CD4-positive, CD25-positive, alpha-beta regulatory T cell (primary cell): ENCODE results near the gene PTPRN2. TPM values are rescaled to one million over a fixed set of nuclear protein-coding genes. Genes with fewer than 3 reads are reported as not detected.

Experiments used
- ATAC-seq, 2 donors: fragments of 150-1000 bp; cut with Tn5 transposase; one replicate each; pipeline ENCODE4 v1.10.0; 2021; ENCODE audit warnings: low read depth in 2 of 2, moderate number of reproducible peaks in 2 of 2, moderate library complexity in 1 of 2
- DNase-seq, 3 donors: peaks; one replicate each; pipeline versions ENCODE4 v3.0.0 to v3.0.0-alpha.2; 2012 to 2022; ENCODE audit warnings: mixed read lengths in 1 of 3
- H3K27ac ChIP-seq: one replicate; pipeline ENCODE4 v1.7.0; 2013; ENCODE audit warnings: mild to moderate bottlenecking, low read length; ENCODE audit not compliant: insufficient read depth, poor library complexity, severe bottlenecking
- H3K27me3 ChIP-seq: one replicate; pipeline ENCODE4 v1.7.0; 2013; ENCODE audit warnings: low read length; ENCODE audit not compliant: control insufficient read depth, insufficient read depth
- H3K36me3 ChIP-seq: one replicate; pipeline ENCODE4 v1.7.0; 2013; ENCODE audit warnings: mild to moderate bottlenecking, low read length, moderate library complexity; ENCODE audit not compliant: control insufficient read depth, insufficient read depth
- H3K4me1 ChIP-seq: 2 replicates; pipeline ENCODE4 v1.7.0; 2013; ENCODE audit warnings: mild to moderate bottlenecking, low read length; ENCODE audit not compliant: insufficient read depth, control insufficient read depth, poor library complexity, severe bottlenecking
- H3K4me3 ChIP-seq: one replicate; pipeline ENCODE4 v1.7.0; 2013; ENCODE audit warnings: low read depth, mild to moderate bottlenecking, low read length, moderate library complexity
- H3K9me3 ChIP-seq, 2 experiments: 1 replicate in 1 of 2; 2 replicates in 1 of 2; pipeline ENCODE4 v1.7.0; 2013; ENCODE audit warnings: low read length in 2 of 2, mild to moderate bottlenecking in 1 of 2, moderate library complexity in 1 of 2; ENCODE audit not compliant: control insufficient read depth in 2 of 2
- H3K27ac Mint-ChIP-seq, 3 donors: one replicate each; pipeline ENCODE4 v1.8.0; 2020 to 2022; ENCODE audit warnings: mild to moderate bottlenecking in 3 of 3, mixed read lengths in 3 of 3, moderate library complexity in 2 of 3
- H3K27me3 Mint-ChIP-seq: one replicate; pipeline ENCODE4 v1.8.0; 2022; ENCODE audit warnings: mild to moderate bottlenecking, mixed read lengths
- H3K36me3 Mint-ChIP-seq: one replicate; pipeline ENCODE4 v1.8.0; 2020; ENCODE audit warnings: mixed read lengths
- H3K4me1 Mint-ChIP-seq, 4 donors: one replicate each; pipeline ENCODE4 v1.8.0; 2020 to 2022; ENCODE audit warnings: mixed read lengths in 4 of 4, mild to moderate bottlenecking in 1 of 4
- H3K4me3 Mint-ChIP-seq, 4 donors: one replicate each; pipeline ENCODE4 v1.8.0; 2020 to 2022; ENCODE audit warnings: mild to moderate bottlenecking in 4 of 4, mixed read lengths in 4 of 4, moderate library complexity in 3 of 4
- H3K9me3 Mint-ChIP-seq, 7 donors: one replicate each; pipeline ENCODE4 v1.8.0; 2020 to 2022; ENCODE audit warnings: mixed read lengths in 7 of 7, mild to moderate bottlenecking in 3 of 7, moderate library complexity in 2 of 7
- polyA plus RNA-seq, 4 donors: library from polyadenylated mRNA; unstranded; fragments of 300-500 nt; fragmentation: Illumina TruSeq; gene quantifications; one replicate each; pipeline ENCODE4 v1.2.3, GENCODE V29; 2021
- total RNA-seq: library from RNA; stranded (reverse); gene quantifications from one replicate; pipeline ENCODE4 v1.2.3, GENCODE V29; 2022

Gene PTPRN2
- total and polyA plus RNA-seq, 5 donors from 2014 or later, result 1.6 to 4.7 (median 2.7) TPM

DNA sequence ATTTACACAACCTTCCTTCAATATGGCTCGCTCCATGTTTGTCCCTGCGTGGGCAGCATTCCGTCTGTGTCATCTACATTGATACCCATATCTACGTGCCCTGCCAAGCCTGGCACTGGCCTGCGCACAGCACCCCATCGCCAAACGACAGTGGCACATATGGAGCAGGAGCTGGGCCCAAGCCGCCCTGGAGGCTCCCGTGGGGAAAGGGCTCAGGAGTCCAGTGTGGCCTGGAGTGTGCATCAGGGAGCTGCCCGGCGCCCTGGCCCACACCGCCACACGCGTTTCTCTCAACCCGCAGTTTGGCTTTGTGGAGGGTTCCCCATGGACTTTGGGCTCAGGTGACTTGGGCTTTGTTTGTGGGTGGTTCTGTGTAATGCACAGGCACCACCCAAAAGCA is 273.2 kb downstream of the PTPRN2 start:
- Mint-ChIP-seq H3K36me3 (no peaks in the 10 kb centered on the region), H3K9me3 (peaks cover 0 to 24% (median 9%) of the 10 kb centered on the region in 7 donors), H3K4me3 (no peak overlapping the region), H3K27ac (no peak overlapping the region), H3K27me3 (no peaks in the 10 kb centered on the region), H3K4me1 (no peaks in the 10 kb centered on the region)
- Histone ChIP-seq H3K27ac (no peak overlapping the region), H3K36me3 (no peaks in the 10 kb centered on the region), H3K27me3 (no peaks in the 10 kb centered on the region), H3K9me3 (peaks cover 1 to 22% of the 10 kb centered on the region in 2 experiments), H3K4me1 (no peaks in the 10 kb centered on the region), H3K4me3 (no peak overlapping the region)
- DNase-seq, result no peak
- ATAC-seq, result no peak

DNA sequence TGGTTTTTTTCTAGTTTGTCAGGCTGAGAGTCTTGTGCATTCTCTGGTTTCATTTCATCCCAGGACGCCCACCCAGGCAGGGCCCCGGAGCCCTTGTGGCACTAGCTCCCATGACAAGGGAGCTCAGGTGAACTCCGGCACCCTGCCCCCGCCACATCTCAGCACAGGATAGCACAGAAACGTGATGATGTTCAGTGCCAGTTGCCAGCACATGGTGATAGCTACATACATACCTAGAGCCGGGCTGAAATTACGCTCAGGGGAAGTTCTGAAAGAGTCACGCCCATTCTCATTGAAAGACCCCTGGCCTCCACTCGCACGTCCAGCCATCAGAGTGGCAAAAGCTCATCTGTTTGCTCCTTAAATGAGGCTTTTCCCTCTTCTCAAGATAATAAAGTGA is 273.7 kb downstream of the PTPRN2 start:
- Mint-ChIP-seq H3K27me3 (no peaks in the 10 kb centered on the region), H3K36me3 (no peaks in the 10 kb centered on the region), H3K4me3 (no peak overlapping the region), H3K9me3 (peaks cover 0 to 28% (median 9%) of the 10 kb centered on the region in 7 donors), H3K4me1 (no peaks in the 10 kb centered on the region), H3K27ac (no peak overlapping the region)
- ATAC-seq (no peak), DNase-seq (no peak)
- Histone ChIP-seq H3K36me3 (no peaks in the 10 kb centered on the region), H3K27ac (no peak overlapping the region), H3K4me1 (no peaks in the 10 kb centered on the region), H3K4me3 (no peak overlapping the region), H3K9me3 (peaks cover 1 to 22% of the 10 kb centered on the region in 2 experiments), H3K27me3 (no peaks in the 10 kb centered on the region)

DNA sequence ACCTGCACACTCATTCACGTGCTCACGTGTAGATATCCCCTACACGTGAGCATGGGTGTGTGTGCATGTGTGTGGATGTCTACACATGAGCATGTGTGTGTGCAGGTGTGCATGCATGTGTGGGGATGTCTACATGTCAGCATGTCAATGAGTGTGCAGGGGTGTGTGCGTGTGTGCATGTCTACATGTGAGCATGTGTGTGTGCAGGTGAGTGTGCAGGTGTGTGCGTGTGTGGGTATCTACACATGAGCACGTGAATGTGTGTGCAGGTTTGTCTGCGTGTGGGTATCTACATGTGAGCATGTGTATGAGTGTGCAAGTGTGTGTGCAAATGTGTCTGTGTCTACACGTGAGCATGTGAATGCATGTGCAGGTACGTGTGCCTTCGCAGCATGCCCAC is 274.8 kb downstream of the PTPRN2 start:
- Mint-ChIP-seq H3K4me3 (no peak overlapping the region), H3K27ac (no peak overlapping the region), H3K9me3 (peaks cover 0 to 34% (median 12%) of the 10 kb centered on the region in 7 donors), H3K36me3 (no peaks in the 10 kb centered on the region), H3K27me3 (no peaks in the 10 kb centered on the region), H3K4me1 (no peaks in the 10 kb centered on the region)
- no peaks in the 10 kb centered on the region for H3K4me1 ChIP-seq
- no peaks in the 10 kb centered on the region for H3K27me3 ChIP-seq
- peaks cover 6 to 22% of the 10 kb centered on the region in 2 experiments for H3K9me3 ChIP-seq
- ATAC-seq (no peak), DNase-seq (no peak)
- no peaks in the 10 kb centered on the region for H3K36me3 ChIP-seq
- no peak overlapping the region for H3K4me3 ChIP-seq
- no peak overlapping the region for H3K27ac ChIP-seq

DNA sequence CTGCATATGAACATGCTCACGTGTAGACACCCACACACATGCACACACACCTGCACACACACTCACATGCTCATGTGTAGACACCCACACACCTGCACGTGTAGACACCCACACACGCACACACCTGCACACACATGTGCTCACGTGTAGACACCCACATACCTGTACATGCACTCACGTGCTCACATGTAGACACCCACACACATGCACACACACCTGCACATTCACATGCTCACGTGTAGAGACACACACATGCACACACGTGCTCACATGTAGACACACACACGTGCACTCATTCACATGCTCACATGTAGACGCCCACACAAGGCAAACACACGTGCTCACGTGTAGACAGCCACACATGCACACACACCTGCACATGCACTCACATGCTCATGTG is 275.8 kb downstream of the PTPRN2 start:
- no peaks in the 10 kb centered on the region for H3K4me1 ChIP-seq
- no peaks in the 10 kb centered on the region for H3K27me3 ChIP-seq
- DNase-seq (no peak), ATAC-seq (no peak)
- peaks cover 10 to 29% of the 10 kb centered on the region in 2 experiments for H3K9me3 ChIP-seq
- no peak overlapping the region for H3K27ac ChIP-seq
- no peak overlapping the region for H3K4me3 ChIP-seq
- Mint-ChIP-seq H3K27me3 (no peaks in the 10 kb centered on the region), H3K36me3 (no peaks in the 10 kb centered on the region), H3K4me3 (no peak overlapping the region), H3K9me3 (peaks cover 0 to 38% (median 9%) of the 10 kb centered on the region in 7 donors), H3K27ac (no peak overlapping the region), H3K4me1 (no peaks in the 10 kb centered on the region)
- no peaks in the 10 kb centered on the region for H3K36me3 ChIP-seq

DNA sequence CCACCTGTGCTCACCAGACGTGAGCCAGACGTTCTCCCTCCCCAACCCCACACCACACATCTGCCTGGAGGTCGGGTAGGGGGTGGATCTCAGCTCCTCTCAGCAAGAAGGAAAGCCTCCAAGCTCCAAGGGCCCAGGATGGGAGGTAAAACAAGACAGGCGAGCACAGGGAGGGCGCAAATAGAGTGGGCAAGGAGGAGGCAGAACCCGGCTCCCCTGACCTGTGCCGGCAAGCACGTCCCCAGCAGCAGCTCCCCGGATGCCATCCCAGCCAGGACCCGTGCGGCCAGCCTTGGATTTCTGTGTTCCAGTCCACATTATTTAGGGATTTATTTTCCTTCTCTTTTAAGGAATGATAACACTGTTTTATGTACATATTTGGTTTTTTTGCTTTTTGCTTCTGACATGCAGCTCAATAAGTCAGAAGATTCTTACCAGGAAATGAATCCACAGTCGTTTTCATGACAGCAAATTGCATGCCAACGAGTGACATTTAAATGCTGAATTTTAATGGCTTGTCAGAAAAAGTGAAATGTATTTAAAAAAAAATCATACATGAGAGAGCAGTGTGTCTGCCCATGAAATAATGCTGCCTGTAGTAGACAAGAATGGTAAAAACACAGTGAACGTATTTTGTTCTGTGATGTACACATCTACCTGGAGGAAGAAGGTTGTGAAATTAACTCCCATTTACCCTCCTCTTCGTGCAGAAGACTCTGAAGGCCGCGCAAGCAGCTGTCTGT is 276.5 kb downstream of the PTPRN2 start:
- no peak overlapping the region for H3K4me3 ChIP-seq
- DNase-seq (no peak), ATAC-seq (no peak)
- Mint-ChIP-seq H3K27me3 (no peaks in the 10 kb centered on the region), H3K27ac (no peak overlapping the region), H3K9me3 (peaks cover 0 to 41% (median 12%) of the 10 kb centered on the region in 7 donors), H3K36me3 (no peaks in the 10 kb centered on the region), H3K4me3 (no peak overlapping the region), H3K4me1 (no peaks in the 10 kb centered on the region)
- H3K36me3 ChIP-seq, result no peaks in the 10 kb centered on the region
- H3K27me3 ChIP-seq, result no peaks in the 10 kb centered on the region
- H3K9me3 ChIP-seq, result peaks cover 10 to 29% of the 10 kb centered on the region in 2 experiments
- H3K4me1 ChIP-seq, result no peaks in the 10 kb centered on the region
- H3K27ac ChIP-seq, result no peak overlapping the region

DNA sequence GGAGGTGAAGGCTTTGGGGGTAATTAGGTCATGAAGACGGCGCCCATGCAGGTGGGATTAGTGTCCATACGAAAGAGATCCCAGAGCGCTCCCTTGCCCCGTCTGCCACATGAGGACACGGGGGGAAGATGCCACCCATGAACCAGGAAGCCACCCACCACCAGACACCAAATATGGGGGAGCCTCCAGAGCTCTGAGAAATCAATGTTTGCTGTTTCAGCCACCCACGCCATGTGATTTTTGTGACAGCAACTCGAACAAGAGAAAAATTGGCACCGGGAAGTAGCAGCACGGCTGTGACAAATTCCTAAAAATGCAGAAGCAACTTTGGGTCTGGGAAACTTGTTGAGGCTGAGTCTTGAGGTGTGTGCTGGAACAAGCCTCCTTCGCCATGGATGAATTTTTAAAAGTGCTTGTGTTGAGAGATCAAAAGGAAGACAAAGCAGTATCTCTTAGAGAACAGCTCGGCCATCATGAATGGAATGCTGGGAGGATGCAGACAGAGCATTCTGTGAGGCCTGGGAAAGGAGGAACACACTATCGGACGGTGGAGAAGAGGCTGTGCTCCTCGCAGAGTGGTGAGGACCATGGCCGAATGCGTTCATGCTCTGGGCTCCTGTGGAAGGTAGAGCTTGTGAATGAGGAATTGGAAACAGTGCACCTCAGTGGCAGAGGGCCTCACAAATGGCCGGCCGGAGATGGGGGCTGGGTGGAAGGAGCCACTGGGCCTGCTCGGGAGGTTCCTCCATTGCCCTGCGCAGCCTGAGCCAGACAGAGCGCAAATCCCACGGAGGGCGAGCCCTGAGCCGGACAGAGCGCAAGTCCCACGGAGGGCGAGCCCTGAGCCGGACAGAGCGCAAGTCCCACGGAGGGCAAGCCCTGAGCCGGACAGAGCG is 277.5 kb downstream of the PTPRN2 start:
- no peak overlapping the region for H3K4me3 Mint-ChIP-seq
- peaks cover 0 to 39% (median 12%) of the 10 kb centered on the region in 7 donors for H3K9me3 Mint-ChIP-seq
- Histone ChIP-seq H3K4me3 (no peak overlapping the region), H3K4me1 (no peaks in the 10 kb centered on the region), H3K27me3 (no peaks in the 10 kb centered on the region), H3K9me3 (peaks cover 11 to 24% of the 10 kb centered on the region in 2 experiments), H3K36me3 (no peaks in the 10 kb centered on the region), H3K27ac (no peak overlapping the region)
- DNase-seq, result no peak
- no peak for ATAC-seq
- H3K4me1 Mint-ChIP-seq, result no peaks in the 10 kb centered on the region
- H3K27ac Mint-ChIP-seq, result no peak overlapping the region
- no peaks in the 10 kb centered on the region for H3K27me3 Mint-ChIP-seq
- H3K36me3 Mint-ChIP-seq, result no peaks in the 10 kb centered on the region

DNA sequence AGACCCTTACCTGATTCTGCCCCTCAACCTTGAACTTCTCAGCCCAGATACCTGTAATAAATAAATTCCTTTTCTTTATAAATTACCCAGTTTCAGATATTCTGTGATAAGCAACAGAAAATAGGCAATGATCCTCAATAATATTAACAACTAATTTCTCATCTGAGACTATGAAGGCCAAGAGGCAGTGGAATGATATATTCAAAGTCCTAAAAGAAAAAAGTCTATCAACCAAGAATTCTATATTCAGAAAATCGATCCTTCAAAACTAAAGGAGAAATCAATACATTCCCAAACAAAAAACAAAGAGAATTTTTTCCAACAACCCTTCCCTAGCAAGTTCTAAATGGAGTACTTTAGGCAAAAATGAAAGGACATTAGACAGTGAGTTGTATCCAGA is 279.6 kb downstream of the PTPRN2 start:
- no peaks in the 10 kb centered on the region for H3K4me1 Mint-ChIP-seq
- peaks cover 0 to 39% (median 11%) of the 10 kb centered on the region in 7 donors for H3K9me3 Mint-ChIP-seq
- no peak overlapping the region for H3K27ac Mint-ChIP-seq

More for the DNA sequence above, 279.6 kb downstream of the PTPRN2 start:
- Histone ChIP-seq H3K27ac (no peak overlapping the region), H3K36me3 (no peaks in the 10 kb centered on the region), H3K4me3 (no peak overlapping the region), H3K4me1 (no peaks in the 10 kb centered on the region), H3K27me3 (no peaks in the 10 kb centered on the region), H3K9me3 (peaks cover 11 to 15% of the 10 kb centered on the region in 2 experiments)
- H3K36me3 Mint-ChIP-seq, result no peaks in the 10 kb centered on the region
- H3K4me3 Mint-ChIP-seq, result no peak overlapping the region
- no peaks in the 10 kb centered on the region for H3K27me3 Mint-ChIP-seq
- no peak for DNase-seq
- no peak for ATAC-seq
